ENCODE data around the gene FBXO9.

The FBXO9 gene

GRCh38 chr6:53027131-53027718 lies 38.0 kb upstream of the FBXO9 start:
- TF ChIP-seq CTCF (IDR thresholded peaks at IDR 0.05; ENCODE audit: borderline replicate concordance, control extremely low read depth, extremely low read depth, insufficient read depth, missing control alignments) = no peak

GRCh38 chr6:53028467-53028866 lies 36.7 kb upstream of the FBXO9 start:
- no peak for DNase-seq (ENCODE audit: low spot score)
- no peak for TF ChIP-seq CTCF (IDR thresholded peaks at IDR 0.05; ENCODE audit: borderline replicate concordance, control extremely low read depth, extremely low read depth, insufficient read depth, missing control alignments)
- in situ Hi-C loops (cut with MboI; ENCODE audit: low sequenced_read_pairs, unreplicated experiment) = no loop called here

More at GRCh38 chr6:53027131-53027718, 38.0 kb upstream of the FBXO9 start:
- in situ Hi-C loops (cut with MboI; ENCODE audit: low sequenced_read_pairs, unreplicated experiment) = no loop called here
- DNase-seq (ENCODE audit: low spot score) = no peak

- in situ Hi-C loops (cut with MboI; ENCODE audit: low sequenced_read_pairs, unreplicated experiment) = no loop called here
- DNase-seq (ENCODE audit: low spot score) = no peak
- no peak for TF ChIP-seq CTCF (IDR thresholded peaks at IDR 0.05; ENCODE audit: borderline replicate concordance, control extremely low read depth, extremely low read depth, insufficient read depth, missing control alignments)
Measured at GRCh38 chr6:53029257-53029656, 35.9 kb upstream of the FBXO9 start.

GRCh38 chr6:53029761-53030160 lies 35.4 kb upstream of the FBXO9 start:
- no peak for DNase-seq (ENCODE audit: low spot score)
- in situ Hi-C loops (cut with MboI; ENCODE audit: low sequenced_read_pairs, unreplicated experiment) = no loop called here
- no peak for TF ChIP-seq CTCF (IDR thresholded peaks at IDR 0.05; ENCODE audit: borderline replicate concordance, control extremely low read depth, extremely low read depth, insufficient read depth, missing control alignments)

GRCh38 chr6:53031281-53031680 lies 33.9 kb upstream of the FBXO9 start:
- no peak for TF ChIP-seq CTCF (IDR thresholded peaks at IDR 0.05; ENCODE audit: borderline replicate concordance, control extremely low read depth, extremely low read depth, insufficient read depth, missing control alignments)
- DNase-seq (ENCODE audit: low spot score) = no peak
- in situ Hi-C loops (cut with MboI; ENCODE audit: low sequenced_read_pairs, unreplicated experiment) = no loop called here

GRCh38 chr6:53032849-53033248 lies 32.4 kb upstream of the FBXO9 start:
- no peak for DNase-seq (ENCODE audit: low spot score)
- in situ Hi-C loops (cut with MboI; ENCODE audit: low sequenced_read_pairs, unreplicated experiment) = no loop called here
- TF ChIP-seq CTCF (IDR thresholded peaks at IDR 0.05; ENCODE audit: borderline replicate concordance, control extremely low read depth, extremely low read depth, insufficient read depth, missing control alignments) = no peak

All from GM13976 (cell line).